Kidney epithelial cell (primary cell): Measurements from ENCODE around the gene ID3. TPM values are rescaled to one million over a fixed set of nuclear protein-coding genes. Genes with fewer than 3 reads are reported as not detected.

ENCODE experiments used
- DNase-seq: peaks from one replicate; pipeline ENCODE4 v3.0.0-alpha.2; 2010; ENCODE audit warnings: low read depth
- H3K27me3 ChIP-seq: 2 replicates; pipeline ENCODE4 v1.6.0; 2011; ENCODE audit warnings: low read length; ENCODE audit not compliant: control insufficient read depth, insufficient read depth
- H3K36me3 ChIP-seq: 2 replicates; pipeline ENCODE4 v1.5.1; 2011; ENCODE audit warnings: low read length; ENCODE audit not compliant: control insufficient read depth, insufficient read depth
- H3K4me3 ChIP-seq: 2 replicates; pipeline ENCODE4 v1.5.1; 2011; ENCODE audit warnings: low read depth, mild to moderate bottlenecking, control low read depth, low read length
- CTCF ChIP-seq: IDR thresholded peaks from 2 replicates; pipeline ENCODE4 v1.5.1; 2011; ENCODE audit warnings: mild to moderate bottlenecking, moderate library complexity, low read length, control low read depth, inconsistent platforms; ENCODE audit not compliant: insufficient read depth, poor library complexity, severe bottlenecking
- total RNA-seq: library from RNA; depleted of rRNA; stranded (reverse); fragments of >200 nt; gene quantifications from 2 replicates; pipeline ENCODE4 v1.2.3, GENCODE V29; 2015

ID3 gene
- 76.6 and 77.5 TPM in 2 replicates for total RNA-seq

GRCh38 chr1:23559136-23559984 lies at the start of gene ID3:
ID3 (minus strand) TSS chr1:23559501; CDS start chr1:23559426, 75 bp downstream.
- DNase-seq = peak; percentile 84
- Histone ChIP-seq H3K4me3 (peak within 1 kb of the TSS; percentile 74), H3K36me3 (no peaks in the 10 kb centered on the region), H3K27me3 (no peaks in the 10 kb centered on the region)
- no peak for TF ChIP-seq CTCF

- Histone ChIP-seq H3K27me3 (no peaks in the 10 kb centered on the region), H3K36me3 (no peaks in the 10 kb centered on the region), H3K4me3 (no peak overlapping the region)
- TF ChIP-seq CTCF = no peak
- DNase-seq = no peak
Observed at GRCh38 chr1:23607944-23608343, 48.6 kb upstream of the ID3 start.

GRCh38 chr1:23601968-23602876 lies 42.9 kb upstream of the ID3 start:
- Histone ChIP-seq H3K27me3 (no peaks in the 10 kb centered on the region), H3K36me3 (no peaks in the 10 kb centered on the region), H3K4me3 (no peak overlapping the region)
- TF ChIP-seq CTCF = no peak
- no peak for DNase-seq

- DNase-seq = no peak
- Histone ChIP-seq H3K27me3 (no peaks in the 10 kb centered on the region), H3K36me3 (no peaks in the 10 kb centered on the region), H3K4me3 (no peak overlapping the region)
- TF ChIP-seq CTCF = no peak
Observed at GRCh38 chr1:23601135-23601967, 42.0 kb upstream of the ID3 start.

- Histone ChIP-seq H3K4me3 (no peak overlapping the region), H3K36me3 (no peaks in the 10 kb centered on the region), H3K27me3 (no peaks in the 10 kb centered on the region)
- TF ChIP-seq CTCF = no peak
- no peak for DNase-seq
Observed at GRCh38 chr1:23600283-23600682, 41.0 kb upstream of the ID3 start.
